Ovary (tissue), 9 donors: ENCODE measurements around the gene TLL2. TPM values are rescaled to one million over a fixed set of nuclear protein-coding genes. Genes with fewer than 3 reads are reported as not detected.

ENCODE experiments used
- DNase-seq, 5 donors: peaks; one replicate each; pipeline ENCODE4 v3.0.0-alpha.2; 2019 to 2020
- H3K27ac ChIP-seq, 2 donors: fragments of 200-600 bp; one replicate each; pipeline versions ENCODE4 v1.5.1 to v1.8.0; 2019 to 2022
- H3K27me3 ChIP-seq: fragments of 200-600 bp; one replicate; pipeline ENCODE4 v1.8.0; 2022
- H3K36me3 ChIP-seq: fragments of 200-600 bp; sonication (generic); one replicate; pipeline ENCODE4 v1.5.1; 2019
- H3K4me1 ChIP-seq: one replicate; pipeline ENCODE4 v1.8.1; 2013; ENCODE audit warnings: mild to moderate bottlenecking, moderate library complexity; ENCODE audit not compliant: insufficient read depth
- H3K4me3 ChIP-seq: fragments of 200-600 bp; sonication (generic); one replicate; pipeline ENCODE4 v1.5.1; 2017
- H3K9me3 ChIP-seq, 2 donors: fragments of 200-600 bp in 1 of 2; sonication (generic) in 1 of 2; one replicate each; pipeline versions ENCODE4 v1.5.1 to v1.8.1; 2013 to 2019; ENCODE audit warnings: mild to moderate bottlenecking in 1 of 2, moderate library complexity in 1 of 2
- CTCF ChIP-seq, 3 donors: fragments of 450-650 bp in 2 of 3; fragments of 200-600 bp in 1 of 3; IDR thresholded peaks; one replicate each; pipeline versions ENCODE4 v1.5.1 to v1.8.0; 2016 to 2022; ENCODE audit warnings: antibody characterized with exemption in 3 of 3, mild to moderate bottlenecking in 1 of 3
- EP300 ChIP-seq: sonication (generic); formaldehyde crosslinking; IDR thresholded peaks from one replicate; pipeline ENCODE4 v1.6.1; 2017; ENCODE audit warnings: antibody characterized with exemption
- POLR2A ChIP-seq: fragments of 450-650 bp; IDR thresholded peaks from one replicate; pipeline ENCODE4 v1.6.1; 2017; ENCODE audit warnings: antibody characterized with exemption, mild to moderate bottlenecking, moderate library complexity
- WGBS, 3 donors: extraction: QIAGEN DNeasy Blood & Tissue Kit in 1 of 3; methylation state at CpG; one replicate each; pipeline versions ENCODE4 v1.1.5 to v1.1.7; 2013 to 2017; 5-methylcytosine and 5-hydroxymethylcytosine counted together
- intact Hi-C, 4 donors: fragments of 100-400 bp; cut with DNase I; formaldehyde crosslinking; loops; one replicate each; pipeline versions ENCODE4 v1.11.0 to v1.15.1; 2022 to 2023
- polyA plus RNA-seq, 2 donors: library from polyadenylated mRNA; stranded (reverse); fragments of 200-250 nt in 1 of 2; fragments of 350-450 nt in 1 of 2; fragmentation: Illumina TruSeq in 1 of 2; extraction: RNeasy Lipid Tissue Mini Kit (QIAGEN cat#74804) in 1 of 2; gene quantifications; one replicate each; pipeline ENCODE4 v1.2.3, GENCODE V29; 2013 to 2014
- total RNA-seq, 7 donors: library from RNA; depleted of rRNA in 2 of 7; stranded (reverse); fragments of >200 nt in 2 of 7; fragmentation: NEBNext Ultra II Directional in 3 of 7; extraction: Animal tissue kit (Norgen Biotek cat#: 25700) in 3 of 7; gene quantifications; one replicate each; pipeline versions ENCODE4 v1.1.0 to v1.2.4, GENCODE V29; 2016 to 2023
- donor health status: DM: no; HTN: no; CAD: no; lungs with moderate emphysema.
- donor health status: DM: no; HTN: no; CAD: no.
- donor health status: Bipolar disorder and iron deficiency.
- donor health status: DM: yes; HTN: yes; CAD: no.
- donor health status: DM: no; HTN: no; CAD: no.
- donor health status: DM: yes; HTN: yes; CAD: no.

The TLL2 gene
- total and polyA plus RNA-seq, 9 donors, result 0.07 to 0.68 (median 0.29) TPM; not detected in 1

GRCh38 chr10:96419351-96419750 is 94.4 kb downstream of the TLL2 start:
- Histone ChIP-seq H3K27me3 (no peaks in the 10 kb centered on the region), H3K36me3 (no peaks in the 10 kb centered on the region), H3K27ac (no peak overlapping the region), H3K4me1 (peaks cover 9% of the 10 kb centered on the region), H3K9me3 (no peaks in the 10 kb centered on the region), H3K4me3 (no peak overlapping the region)
- intact Hi-C loops, result no loop called here
- 82 to 95% (median 85%) methylated on average over 3 of the region's 3 CpGs for WGBS, 3 donors
- TF ChIP-seq EP300 (no peak), POLR2A (no peak), CTCF (IDR thresholded peaks at IDR 0.05) (no peak)
- no peak for DNase-seq

- H3K27me3 ChIP-seq, result no peaks in the 10 kb centered on the region
- H3K4me3 ChIP-seq, result no peak overlapping the region
- H3K4me1 ChIP-seq, result peaks cover 9% of the 10 kb centered on the region
- no peaks in the 10 kb centered on the region for H3K9me3 ChIP-seq
- no peaks in the 10 kb centered on the region for H3K36me3 ChIP-seq
- no peak for DNase-seq
- H3K27ac ChIP-seq, result no peak overlapping the region
- TF ChIP-seq CTCF (IDR thresholded peaks at IDR 0.05) (no peak), POLR2A (no peak), EP300 (no peak)
- intact Hi-C loops, result no loop called here
These were observed 95.1 kb downstream of the TLL2 start for GRCh38 chr10:96418582-96418981.

- intact Hi-C loops, result no loop called here
- TF ChIP-seq POLR2A (no peak), EP300 (no peak), CTCF (IDR thresholded peaks at IDR 0.05) (no peak)
- WGBS, 3 donors, result 94 to 97% (median 97%) methylated on average over 3 of the region's 3 CpGs
- H3K27ac ChIP-seq, result no peak overlapping the region
- H3K27me3 ChIP-seq, result no peaks in the 10 kb centered on the region
- no peaks in the 10 kb centered on the region for H3K36me3 ChIP-seq
- peaks cover 9% of the 10 kb centered on the region for H3K4me1 ChIP-seq
- no peak overlapping the region for H3K4me3 ChIP-seq
- H3K9me3 ChIP-seq, result no peaks in the 10 kb centered on the region
- no peak for DNase-seq
These were observed 96.3 kb downstream of the TLL2 start for GRCh38 chr10:96417441-96417840.

GRCh38 chr10:96416643-96417042 is 97.1 kb downstream of the TLL2 start:
- no peaks in the 10 kb centered on the region for H3K9me3 ChIP-seq
- no peaks in the 10 kb centered on the region for H3K27me3 ChIP-seq
- no peak overlapping the region for H3K27ac ChIP-seq
- TF ChIP-seq EP300 (no peak), POLR2A (no peak), CTCF (IDR thresholded peaks at IDR 0.05) (no peak)
- peaks cover 7% of the 10 kb centered on the region for H3K4me1 ChIP-seq
- peak in 3 of 5 donors; percentile 20 to 57 (median 34) for DNase-seq
- no peak overlapping the region for H3K4me3 ChIP-seq
- 5 to 16% (median 6%) methylated on average over 7 of the region's 7 CpGs for WGBS, 3 donors
- intact Hi-C loops, result no loop called here
- H3K36me3 ChIP-seq, result no peaks in the 10 kb centered on the region
